Prostate gland (tissue), 2 donors: ENCODE results near the gene MINDY2.
"Not testable (repeated sequence)": the region's sequence is repeated elsewhere in the genome, so short reads cannot be mapped to it uniquely, and the experiment has no call there.

ENCODE experiments used
- CTCF ChIP-seq, 4 experiments: fragments of 200-600 bp in 2 of 4; fragments of 450-650 bp in 2 of 4; sonication (generic) in 2 of 4; IDR thresholded peaks; 1 replicate in 3 of 4; 2 replicates in 1 of 4; pipeline ENCODE4 v1.5.1; 2016 to 2019; ENCODE audit warnings: antibody characterized with exemption in 4 of 4, mild to moderate bottlenecking in 2 of 4, moderate library complexity in 2 of 4
- POLR2A ChIP-seq: fragments of 450-650 bp; IDR thresholded peaks from one replicate; pipeline ENCODE4 v1.6.1; 2016; ENCODE audit warnings: antibody characterized with exemption, mild to moderate bottlenecking
- POLR2AphosphoS5 ChIP-seq: sonication (generic); formaldehyde crosslinking; IDR thresholded peaks from one replicate; pipeline ENCODE4 v1.6.1; 2017; ENCODE audit warnings: antibody characterized with exemption

GRCh38 chr15:58856621-58857020, 85.5 kb downstream of the MINDY2 start:
- not testable (repeated sequence) for TF ChIP-seq CTCF (IDR thresholded peaks at IDR 0.05); POLR2A; POLR2AphosphoS5
